DMS 273 treated with DMSO at 0.1 percent for 48 hours (cell line): ENCODE data around the gene BTG4.

Source experiments
- DNase-seq: peaks from one replicate; lab custom pipeline; 2025; lab: John Stamatoyannopoulos, UW

Gene BTG4

DNA sequence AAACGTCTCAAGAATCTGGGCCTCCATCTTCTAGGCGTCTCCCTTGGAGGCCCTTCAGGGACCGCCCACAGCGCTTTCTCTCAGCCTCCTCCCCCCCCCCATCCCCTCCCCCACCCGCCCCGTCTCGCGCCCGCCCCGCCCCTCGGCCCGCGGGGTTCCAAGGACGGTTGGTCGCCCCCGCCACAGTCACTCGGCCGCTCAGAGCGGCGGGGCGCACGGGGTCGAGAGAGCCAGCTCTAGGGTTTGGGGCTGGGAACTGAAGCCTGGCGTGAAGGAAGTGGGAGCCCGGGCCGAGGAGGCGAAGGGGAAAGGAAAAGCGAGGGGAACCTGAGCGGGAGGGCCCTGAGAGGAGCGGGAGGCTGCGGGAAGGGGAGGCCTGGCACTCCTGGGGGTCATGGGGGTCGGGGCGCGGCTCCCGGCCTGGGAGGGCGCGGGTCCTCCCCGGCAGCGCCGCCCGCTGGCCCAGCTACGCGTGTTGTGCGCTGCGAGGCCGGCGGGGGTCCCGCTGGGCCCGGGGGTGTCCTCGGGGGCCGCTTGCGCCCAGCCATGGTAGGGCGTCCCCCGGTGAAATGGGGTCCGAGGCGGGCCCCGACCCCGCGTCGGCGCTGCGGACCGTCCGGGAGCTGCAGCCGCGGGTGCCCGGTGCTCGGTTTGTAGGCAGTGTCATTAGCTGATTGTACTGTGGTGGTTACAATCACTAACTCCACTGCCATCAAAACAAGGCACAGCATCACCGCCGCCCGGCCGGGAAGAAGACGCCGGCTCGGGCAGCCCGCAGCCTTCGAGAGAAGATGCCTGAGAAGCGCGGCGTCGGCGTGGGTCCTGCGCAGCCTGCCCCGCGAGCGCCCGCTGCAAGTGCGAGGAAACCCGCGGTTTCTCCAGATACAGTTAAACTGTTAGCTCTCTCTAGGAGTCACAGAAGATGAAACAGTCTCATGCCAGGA lies at the start of gene BTG4:
Gene BTG4 (minus strand): TSS at position 91 of the 944 bp plus-strand sequence. CDS start 13,610 bp downstream, outside the sequence.
- no peak for DNase-seq

DNA sequence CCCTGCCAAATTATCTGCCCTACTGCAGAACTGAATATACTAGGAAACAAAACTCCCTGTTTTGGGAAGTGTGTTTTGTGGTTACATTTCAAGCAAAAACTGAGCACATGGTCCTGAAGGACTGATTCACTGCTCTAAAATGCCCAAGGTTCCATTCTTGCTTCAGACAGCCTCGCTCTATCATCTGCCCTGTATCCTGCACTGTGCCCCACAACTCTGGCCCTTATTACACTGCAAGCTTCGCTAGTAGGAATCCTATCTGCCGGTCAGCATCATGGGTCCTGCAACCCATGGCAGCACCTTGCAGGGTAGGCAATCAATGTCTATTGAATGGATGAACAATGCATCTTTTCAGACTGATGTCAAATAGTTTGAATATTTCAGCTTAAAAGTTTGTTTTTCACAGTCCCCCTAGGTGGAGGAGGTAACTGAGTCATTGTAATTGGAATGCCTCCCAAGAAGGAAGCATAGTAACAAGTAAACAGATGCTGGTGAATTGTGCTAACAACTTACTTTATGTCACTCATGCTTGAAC lies 49.7 kb upstream of the BTG4 start:
- no peak for DNase-seq

DNA sequence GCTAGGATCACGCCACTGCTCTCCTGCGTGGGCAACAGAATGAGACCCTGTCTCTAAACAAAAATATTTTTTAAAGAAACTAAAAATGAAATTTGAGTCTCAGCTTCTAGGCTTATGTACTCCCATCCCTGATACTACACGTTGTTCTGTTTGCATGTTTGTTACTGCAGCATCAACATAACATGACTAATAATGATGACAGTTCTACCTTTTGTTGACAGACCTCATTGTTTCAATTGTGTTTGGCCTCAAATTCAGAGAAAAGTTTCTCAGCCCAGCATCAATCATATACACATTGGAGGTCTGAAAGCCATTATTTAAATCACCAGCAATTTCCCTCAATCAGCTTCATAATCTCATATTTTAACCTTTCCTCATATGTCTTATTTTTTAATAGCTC lies 49.1 kb upstream of the BTG4 start:
- no peak for DNase-seq

DNA sequence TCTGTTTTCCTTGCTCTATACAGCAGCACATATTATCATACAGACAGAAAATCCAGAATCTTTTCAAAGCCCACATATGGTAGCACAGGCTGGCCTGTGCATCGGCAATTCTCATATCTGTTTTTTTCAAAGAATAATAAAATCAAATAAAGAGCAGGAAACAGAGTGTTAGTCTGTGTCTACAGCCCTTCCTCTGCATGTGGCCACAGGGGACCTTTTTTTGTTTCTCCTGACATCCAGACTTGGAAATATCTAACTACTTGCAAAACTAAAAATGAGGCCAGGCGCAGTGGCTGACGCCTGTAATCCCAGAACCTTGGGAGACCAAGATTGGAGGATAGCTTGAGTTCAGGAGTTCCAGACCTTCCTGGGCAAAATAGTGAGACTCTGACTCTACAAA lies 48.6 kb upstream of the BTG4 start:
- DNase-seq: no peak

DNA sequence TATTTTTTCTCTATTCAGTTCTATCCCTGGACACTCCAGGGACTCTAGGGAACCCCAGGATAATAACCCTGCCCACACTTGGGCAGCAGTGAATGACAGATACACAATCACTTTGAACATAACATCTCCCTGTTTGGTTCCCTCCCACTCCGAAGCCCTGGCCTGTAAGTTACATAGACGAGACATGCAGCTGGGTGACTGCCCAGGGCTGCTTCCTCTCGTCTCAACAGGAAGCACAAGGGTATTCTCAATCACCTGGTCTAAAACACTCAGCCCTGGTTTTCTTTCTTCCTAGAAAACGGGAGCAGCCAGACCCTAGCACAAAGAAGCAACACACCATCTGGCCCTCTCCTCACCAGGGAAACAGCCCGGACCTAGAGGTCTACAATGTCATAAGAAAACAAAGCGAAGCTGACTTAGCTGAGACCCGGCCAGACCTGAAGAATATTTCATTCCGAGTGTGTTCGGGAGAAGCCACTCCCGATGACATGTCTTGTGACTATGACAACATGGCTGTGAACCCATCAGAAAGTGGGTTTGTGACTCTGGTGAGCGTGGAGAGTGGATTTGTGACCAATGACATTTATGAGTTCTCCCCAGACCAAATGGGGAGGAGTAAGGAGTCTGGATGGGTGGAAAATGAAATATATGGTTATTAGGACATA lies 47.7 kb upstream of the BTG4 start:
- no peak for DNase-seq

DNA sequence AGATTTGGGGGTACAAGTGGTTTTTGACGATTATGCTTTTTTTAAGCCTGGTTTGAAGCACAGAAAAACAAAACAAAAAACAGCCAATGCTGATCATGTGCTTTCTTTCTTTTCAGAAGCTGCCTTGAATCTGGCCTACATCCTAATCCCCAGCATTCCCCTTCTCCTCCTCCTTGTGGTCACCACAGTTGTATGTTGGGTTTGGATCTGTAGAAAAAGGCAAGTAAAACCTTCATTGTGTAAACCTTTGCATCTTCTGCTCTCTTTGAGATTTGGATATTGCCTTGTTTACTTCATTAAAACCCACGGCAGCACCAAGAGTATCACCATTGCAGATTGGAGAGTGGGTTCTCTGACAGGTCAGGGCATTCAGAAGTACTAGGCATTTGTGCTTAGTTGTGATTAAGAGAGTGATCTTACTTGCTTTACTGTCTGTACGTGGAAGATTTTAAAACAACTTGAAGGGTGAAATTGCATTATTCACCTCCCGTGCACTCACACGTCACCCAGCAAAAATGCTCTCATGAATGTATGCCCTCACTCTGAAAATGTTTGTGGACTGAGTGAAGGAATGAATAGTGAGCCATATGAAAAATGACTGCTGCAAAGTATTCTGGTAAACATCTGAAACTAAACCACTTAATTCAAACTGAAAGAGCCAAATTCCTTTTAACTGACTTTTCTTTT lies 45.4 kb upstream of the BTG4 start:
- DNase-seq: no peak

DNA sequence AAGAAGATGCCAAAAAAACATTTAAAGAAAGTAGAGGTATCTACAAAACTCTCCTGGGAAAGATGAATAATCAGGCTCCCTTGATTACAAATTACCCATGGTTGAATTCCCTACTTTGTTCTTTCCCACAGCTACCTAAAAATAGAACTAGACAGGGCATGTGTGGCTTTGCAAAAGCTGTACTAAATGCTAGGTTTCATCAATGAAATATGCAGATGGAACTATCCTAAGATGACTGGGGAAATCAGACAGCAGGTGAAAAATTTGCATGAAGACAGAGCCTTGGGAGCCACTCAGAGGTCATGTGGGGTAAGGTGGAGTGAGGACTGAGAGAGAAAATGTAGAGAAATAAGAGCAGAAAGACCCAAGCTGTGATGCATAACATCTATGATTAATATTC lies 43.1 kb upstream of the BTG4 start:
- DNase-seq: no peak

DNA sequence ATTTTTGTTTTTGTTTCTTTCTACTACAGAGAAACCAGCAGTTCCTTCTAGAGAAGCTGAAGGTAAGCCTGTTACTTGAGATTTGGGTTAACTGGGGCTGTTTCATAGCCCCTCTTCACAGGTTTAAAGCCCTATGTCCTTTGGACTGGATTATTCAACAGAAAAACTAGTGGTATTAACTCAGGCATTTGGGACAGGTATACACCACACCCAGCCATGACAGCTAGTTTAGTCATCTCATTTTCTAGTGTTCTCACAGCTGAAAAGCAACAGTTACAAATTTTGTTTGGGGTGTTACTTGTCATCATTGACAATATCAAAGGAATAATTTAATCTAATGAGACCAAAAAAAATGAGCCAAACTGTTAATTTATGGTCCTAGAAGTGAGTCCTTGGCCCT lies 42.3 kb upstream of the BTG4 start:
- no peak for DNase-seq

DNA sequence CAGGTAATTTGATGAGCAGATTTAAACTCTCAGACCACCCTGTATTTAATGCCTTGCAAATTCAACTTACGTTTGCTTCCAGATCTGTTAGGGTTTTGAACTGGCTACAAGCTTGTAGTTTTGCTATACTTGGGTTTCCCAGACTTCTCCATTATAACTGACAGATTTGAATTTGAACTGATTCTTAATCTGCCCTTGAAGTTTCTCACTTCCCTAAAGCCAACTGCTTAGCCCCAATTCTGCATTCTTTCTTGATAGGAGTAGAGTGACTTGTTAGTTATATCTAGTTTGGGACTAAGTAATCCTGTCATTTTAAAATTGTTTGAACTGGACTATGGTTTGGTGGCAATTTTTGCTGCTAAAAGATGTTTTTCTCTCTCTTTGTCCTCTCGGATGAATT lies 38.1 kb upstream of the BTG4 start:
- no peak for DNase-seq

DNA sequence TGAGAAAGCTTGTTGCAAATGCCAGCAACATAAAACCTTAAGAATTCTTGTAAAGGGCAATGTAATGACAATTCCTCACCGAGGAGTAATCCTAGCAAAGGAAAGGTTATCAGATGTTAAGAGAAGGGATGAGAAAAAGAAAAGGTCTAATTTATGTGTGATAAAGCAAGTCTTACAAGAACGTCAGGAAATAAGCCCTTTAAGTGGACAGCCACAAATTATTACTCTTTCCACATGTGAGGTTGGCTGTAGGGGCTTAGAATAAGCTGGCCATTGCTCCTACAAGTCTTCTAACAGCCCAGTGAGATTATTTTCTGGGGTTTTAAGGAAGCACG lies 37.6 kb upstream of the BTG4 start:
- no peak for DNase-seq

DNA sequence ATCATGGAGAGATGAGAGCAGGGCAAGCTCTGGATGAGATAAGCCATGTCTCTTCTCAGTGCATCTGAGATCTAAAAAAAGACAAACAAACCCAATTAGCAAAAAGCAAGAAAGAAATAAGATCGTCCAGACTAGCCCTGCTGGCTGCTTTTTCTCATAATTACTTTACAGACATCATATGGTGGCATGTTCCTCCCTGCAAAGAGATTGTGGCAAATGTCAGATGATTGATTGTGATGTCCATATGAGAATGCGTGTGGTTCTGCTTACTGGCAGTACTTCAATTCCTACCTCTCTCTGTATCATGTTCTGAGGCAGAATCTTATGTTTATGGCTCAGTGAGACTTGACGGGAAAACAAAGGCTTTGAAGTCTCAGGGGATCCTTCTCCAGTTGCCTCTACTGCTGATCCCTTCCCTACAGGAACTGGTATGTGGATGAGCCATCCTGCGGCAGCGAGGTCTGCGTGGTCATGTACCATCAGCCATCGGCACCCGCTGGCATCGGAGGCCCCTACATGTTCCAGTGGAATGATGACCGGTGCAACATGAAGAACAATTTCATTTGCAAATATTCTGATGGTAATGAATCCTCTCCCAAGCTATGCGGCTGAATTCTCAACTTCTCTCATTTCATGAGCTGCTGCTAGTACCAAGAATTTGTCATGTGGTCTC lies 37.1 kb upstream of the BTG4 start:
- DNase-seq: no peak

DNA sequence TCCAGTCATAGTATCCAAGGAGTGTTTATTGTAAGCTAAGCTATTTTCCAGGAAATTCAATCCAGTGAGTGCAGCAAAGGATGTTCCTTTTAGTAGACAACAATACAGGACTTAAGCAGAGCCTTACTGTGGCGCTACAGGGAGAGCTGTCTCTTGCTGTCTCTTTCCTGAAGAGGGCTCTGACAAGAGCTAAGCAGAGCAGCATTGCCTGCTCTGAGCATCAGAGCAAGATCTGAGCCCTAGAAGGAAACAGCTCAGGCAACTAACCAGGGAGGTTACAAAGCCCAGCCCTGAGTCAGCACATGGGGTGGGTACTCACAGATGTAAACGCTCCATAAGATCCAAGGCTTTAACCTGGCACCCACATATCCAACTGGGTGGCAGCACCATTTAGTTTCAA lies 36.3 kb upstream of the BTG4 start:
- no peak for DNase-seq

DNA sequence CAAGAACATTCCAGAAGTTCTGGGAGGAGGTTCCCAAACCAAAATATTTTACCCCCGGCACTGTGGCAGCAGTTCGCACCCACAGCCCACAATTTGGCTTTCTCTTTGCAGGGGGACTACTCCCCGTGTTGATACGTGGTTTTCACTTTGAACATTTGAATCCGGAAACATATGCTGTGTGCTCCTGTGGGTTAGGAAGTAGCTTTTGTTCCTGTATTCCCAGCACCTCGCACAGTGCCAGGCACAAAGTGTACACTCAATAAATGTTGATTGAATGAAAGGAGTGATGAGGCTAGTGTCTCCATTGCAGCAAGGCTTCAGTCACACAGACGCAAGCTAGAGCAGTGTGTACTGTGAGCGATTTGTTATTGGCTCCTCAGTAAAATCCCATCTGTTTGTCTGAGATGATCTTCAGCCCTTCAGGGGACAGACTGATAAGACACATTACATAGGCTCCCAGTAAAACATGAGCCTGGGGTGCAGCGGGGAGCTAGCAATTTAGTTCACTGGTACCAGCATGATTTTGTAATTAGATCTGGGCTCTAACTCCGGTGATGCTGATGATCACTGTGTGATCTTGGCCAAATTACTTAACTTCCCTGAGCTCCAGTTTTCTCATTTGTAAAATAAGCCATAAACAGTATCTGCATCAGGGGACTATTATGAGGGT lies 30.6 kb upstream of the BTG4 start:
- DNase-seq: no peak

DNA sequence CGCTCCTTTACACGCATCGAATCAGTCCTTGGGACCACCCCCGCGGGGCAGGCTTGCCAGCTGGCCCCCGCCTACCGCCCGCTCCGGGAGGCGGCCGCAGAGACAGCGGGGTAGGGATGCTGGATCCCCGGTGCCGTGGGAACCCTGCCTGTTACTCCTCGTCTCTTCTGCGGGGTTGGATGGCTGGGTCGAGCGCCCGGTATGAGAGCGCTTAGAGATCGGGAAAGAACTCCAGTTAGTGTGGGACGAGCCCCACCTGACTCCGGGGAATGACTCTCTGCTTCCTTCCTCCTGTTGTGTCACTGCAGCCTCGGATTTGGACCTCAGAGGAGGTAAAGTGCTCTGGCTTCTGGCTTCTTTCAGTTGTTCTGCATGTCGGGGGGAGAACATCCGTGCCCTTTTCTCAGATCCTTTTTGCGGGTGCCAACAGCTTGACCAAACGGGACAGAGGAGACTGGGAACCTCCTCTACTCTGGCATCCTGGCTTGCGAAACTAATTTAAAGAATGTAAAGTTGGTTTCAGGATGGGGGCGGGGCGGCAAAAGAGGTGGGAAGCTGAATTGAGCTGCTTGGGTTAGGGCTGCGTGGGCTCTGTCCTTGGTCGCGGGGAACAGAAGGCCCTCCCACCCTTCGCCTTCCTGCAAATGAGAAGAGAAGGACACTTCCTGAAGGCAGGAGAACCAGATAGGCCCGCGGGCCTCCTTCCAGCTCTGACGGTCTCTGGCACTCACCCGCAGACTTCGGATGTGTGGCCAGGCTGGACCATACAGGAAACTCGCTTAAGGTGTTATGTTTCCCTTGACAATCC lies 29.3 kb upstream of the BTG4 start:
- DNase-seq: no peak

DNA sequence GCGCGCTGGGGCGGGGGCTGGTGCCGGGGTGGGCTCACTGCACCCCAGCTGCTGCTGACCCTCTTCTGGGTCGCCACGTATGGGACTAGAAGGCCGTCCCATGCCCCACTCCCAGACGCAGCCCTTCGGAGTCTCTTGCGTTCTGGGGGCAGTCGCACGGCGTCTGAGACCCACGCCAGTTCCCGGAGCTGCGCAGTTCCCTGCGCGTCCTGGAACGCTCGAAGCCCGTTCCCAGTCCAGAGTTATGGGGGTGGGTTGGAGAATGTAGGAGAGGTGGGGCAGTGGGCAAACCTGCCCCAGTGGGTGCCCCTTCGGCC lies 28.7 kb upstream of the BTG4 start:
- DNase-seq: no peak

DNA sequence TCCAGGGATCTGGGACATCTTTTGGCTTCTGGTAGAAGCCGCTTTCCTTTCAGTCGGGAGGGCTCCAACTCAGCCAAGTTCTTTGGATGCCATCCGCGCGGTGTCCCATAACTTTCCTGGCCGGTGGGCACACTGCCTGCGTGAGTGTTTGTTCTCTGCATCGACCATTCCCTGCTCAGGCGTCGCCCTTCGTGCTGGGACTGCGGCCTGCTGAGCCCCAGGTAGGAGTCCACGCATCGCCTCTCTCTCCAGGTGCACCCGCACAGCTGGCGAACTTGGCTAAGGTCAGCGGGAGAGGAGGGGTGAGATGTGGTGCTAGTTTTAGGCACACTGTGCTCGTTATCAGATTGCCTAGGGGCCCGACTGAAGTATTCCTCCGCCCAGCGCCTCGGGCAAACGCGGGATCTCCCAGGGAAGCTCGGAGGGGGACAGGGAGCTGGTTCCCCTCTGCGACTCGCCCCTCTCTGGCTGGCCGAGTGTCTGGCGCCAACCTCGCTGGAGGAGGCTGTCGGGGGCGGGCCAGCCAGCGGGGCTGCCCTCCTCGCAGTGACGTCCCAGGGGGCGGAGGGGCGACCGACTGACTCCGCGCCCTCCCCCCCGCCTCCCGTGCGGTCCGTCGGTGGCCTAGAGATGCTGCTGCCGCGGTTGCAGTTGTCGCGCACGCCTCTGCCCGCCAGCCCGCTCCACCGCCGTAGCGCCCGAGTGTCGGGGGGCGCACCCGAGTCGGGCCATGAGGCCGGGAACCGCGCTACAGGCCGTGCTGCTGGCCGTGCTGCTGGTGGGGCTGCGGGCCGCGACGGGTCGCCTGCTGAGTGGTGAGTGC lies 28.1 kb upstream of the BTG4 start, which contains the start of gene LAYN:
Gene LAYN (plus strand): TSS at position 607 of the 823 bp plus-strand sequence. CDS start 124 bp downstream, at position 731.
- DNase-seq: no peak

DNA sequence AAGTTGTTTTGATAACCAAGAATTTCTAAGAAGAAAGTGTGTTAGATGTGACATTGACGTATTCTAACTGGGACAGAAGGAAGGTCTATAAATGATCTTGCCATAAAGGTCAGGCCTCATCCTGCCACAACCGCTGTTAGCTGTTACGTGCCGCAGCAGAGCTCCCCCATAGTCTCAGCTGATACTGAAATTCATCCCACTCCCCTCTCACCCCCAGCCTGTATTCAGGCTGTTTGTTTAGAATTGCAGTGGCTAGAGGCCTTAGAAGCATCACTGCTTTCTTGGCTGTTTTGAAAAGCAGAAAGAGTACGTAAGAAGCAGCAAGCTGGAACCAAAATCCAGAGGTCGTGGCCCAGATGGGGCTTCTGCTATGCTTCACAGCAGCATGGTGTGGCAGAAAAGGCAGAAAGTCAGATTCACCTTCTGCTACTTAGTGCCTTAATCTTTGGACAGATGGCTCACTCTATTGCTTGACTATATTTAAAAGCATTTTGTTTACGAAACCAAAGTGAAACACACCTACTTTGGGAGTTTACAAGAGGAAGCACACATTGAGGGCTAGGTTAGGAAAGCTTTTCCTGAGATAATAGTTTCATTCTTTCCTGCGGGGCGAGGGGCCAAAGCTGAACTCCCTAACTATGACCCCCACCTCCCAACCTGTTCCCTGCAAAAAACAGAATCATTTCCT lies 27.4 kb upstream of the BTG4 start:
- peak; percentile 80 for DNase-seq

DNA sequence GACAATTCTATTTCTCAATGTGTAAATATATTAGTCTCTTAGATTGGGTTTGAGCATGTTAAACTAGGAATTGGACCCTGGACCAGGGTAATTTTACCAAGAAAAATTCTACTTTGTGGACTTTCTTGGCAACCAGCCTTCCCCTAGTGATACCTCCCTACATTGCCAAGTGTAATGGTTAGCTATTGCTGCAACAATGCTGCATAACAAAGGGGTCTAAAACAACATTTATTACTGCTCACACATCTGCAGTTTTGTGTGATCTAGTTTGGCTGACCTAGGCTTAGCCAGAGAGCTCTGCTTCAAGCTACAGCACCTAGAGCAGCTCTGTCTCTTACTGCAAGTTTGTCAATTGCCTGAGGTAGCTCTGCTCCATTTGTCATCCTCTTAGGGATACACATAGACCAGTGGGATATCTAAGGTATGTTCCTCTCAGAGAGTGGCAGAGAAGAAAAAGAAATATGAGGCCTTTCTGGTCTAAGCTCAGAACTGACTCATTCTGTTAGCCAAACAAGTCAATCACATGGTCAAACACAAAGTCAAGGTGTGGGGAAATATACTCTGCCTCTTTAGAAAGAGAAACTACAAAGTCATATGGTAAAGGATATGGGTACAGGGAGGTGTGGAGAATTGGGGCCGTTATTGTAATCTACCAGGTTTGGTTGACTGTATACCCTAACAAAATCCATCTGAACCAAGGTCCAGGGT lies 26.4 kb upstream of the BTG4 start:
- DNase-seq: no peak
